Activated T-cell treated with anti-CD3 and anti-CD28 coated beads, Interleukin-2, amount 50 U/mL, for 48 hours (primary cell): ENCODE data around the gene SLCO2B1.

Source experiments
- DNase-seq, 2 experiments: peaks; one replicate each; pipeline ENCODE4 v3.0.0-alpha.2; 2020

SLCO2B1 gene

DNA sequence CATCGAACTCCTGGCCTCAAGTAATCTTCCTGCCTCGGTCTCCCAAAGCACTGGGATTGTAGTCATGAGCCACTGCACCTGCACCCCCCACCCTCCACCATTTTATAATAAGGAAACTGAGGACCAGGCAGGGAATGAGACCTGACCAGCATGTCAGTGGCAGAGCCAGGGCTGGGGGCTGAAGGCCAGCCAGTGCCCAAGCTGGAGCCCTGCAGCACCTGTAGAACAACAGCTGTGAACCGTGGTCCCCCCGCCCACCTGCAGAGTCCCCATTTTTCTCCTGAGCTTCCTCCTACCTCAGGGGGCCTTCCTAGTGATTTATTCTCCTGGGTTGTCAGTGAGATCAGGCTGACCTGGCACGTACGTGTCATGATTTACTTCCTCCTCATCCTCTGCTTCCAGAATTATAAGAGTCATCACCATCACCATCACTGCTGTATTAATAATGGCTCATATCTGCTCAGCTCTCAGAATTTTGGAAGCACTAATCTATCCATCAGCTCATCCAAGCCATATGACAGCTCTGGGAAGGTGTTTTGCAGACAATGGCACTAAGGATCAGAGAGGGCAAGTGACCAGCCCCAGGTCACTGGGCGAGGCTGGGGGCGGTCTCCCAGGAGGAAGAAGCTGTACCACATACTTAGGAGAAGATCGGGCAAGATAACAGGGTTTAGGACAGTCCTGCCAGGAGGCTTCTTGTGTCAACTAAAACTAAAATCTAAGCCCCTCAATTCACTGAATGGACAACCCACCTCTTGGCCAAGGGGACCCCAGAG is 5.5 kb upstream of the SLCO2B1 start:
- DNase-seq, result no peak

DNA sequence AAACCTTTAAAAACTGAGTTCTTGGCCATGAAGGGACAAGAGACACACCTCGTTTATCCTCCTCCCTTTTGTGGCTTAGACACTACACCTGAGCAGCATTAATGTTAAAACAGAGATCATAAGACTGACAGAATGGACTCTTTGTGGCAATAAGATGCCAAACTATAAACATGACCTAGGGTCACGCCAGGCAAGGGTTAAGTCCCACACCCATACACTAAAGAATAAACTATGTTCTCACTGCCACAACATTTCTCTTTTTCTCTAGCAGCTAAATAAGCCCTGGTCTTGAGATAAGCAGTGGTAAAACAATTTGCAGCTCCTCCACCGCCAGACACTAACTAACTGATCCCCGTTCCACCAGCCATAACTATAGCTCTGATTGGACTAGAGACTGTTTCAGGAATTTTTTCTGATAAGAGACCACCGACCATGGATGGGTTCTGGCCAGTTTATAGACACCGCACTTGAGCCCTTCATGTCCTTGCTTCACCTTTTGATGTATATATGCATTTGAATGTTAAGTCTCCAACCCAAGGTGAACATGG is 4.9 kb upstream of the SLCO2B1 start:
- no peak for DNase-seq

DNA sequence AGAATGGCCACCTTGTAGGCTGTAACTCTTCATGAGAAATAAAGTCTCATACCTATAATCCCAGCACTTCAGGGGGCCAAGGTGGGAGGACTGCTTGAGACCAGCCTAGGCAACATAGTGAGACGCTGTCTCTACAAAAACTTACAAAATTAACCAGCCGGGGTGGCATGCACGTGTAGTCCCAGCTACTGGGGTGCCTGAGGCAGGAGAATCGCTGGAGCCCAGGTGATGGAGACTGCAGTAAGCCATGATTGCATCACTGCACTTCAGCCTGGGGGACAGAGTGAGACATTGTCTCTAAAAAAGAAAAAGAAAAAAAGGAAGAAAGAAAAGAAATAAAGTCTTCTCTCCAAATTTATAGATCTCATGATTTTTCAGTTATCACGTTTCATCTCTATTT is 4.2 kb upstream of the SLCO2B1 start:
- no peak for DNase-seq

DNA sequence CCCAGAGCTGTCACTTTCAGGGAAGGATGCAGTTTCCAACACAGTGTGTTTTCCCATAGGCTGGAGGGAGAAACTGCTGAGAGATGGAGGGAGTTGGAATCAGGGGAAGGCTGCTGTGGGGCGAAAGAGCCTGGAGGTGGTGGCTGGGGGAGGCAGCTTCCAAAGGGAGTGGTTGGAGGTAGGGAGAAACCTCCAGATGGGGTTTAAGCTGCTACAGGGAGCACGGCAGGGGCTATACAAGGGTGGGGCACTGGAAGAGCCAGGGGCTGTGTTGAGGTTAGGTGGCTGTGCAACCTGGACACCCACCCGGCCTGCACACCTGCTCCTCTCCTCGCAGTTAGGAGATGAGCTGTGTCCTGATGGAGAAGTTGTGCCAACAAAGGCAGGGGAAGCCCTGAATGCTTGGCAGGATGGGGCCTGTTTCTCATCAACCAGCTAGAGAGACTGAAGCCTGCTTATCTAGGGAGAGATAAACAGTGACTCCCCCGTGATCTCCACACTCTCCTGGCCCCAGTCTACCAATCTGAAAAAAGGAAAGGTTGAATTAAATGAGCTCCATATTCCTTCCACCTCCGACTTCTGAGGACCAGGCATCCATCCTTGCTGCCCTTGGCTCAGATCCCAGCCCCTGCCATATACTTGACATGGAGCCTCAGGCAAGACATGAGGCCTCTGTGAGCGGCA is 3.6 kb upstream of the SLCO2B1 start:
- no peak for DNase-seq

DNA sequence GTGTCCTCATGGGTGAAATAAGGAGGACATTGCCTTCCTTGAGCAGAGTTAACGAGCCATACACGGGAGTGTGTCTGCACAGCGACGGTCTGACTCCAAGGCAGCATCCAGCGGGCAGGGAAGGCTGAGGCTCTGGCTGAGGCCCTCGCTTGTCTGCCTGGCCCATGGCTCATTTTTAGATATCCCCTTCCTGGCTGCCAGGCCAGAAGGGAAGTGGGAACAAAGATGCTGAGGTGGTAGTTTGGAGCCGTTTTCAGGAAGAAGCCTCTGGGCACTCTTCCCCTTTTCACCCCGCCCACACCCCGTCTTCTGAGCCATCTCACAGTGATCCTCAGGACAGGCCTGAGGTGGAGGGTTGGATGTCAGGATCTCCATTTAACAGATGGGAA is 3.0 kb upstream of the SLCO2B1 start:
- no peak for DNase-seq

DNA sequence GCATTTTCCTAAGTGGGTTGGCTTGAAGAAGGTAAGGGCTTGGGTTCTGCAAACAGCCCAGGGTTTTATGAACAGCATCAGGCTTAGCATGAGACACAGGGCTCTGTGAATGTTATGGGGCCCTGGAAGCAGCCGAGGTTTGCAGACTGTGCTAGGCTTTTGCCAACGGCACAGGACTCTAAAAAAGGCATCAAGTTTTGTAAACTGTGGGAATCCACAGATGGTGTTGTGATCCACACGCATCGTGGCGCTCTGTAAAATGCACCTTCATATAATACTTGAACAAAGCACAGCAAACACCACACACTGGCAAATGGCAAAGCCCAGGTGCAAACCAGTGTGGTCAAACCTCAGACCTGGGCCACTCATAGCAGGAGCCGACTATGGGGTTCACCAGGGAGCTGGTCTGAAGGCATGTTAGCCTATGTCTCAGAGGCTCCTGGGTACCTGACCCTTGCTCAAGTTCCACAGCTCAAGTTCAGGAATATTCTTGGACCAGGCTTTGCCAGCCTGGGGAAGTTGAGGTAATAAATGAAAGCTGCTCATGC is 2.4 kb upstream of the SLCO2B1 start:
- DNase-seq, result peak in 1 of 2 experiments; percentile 23

DNA sequence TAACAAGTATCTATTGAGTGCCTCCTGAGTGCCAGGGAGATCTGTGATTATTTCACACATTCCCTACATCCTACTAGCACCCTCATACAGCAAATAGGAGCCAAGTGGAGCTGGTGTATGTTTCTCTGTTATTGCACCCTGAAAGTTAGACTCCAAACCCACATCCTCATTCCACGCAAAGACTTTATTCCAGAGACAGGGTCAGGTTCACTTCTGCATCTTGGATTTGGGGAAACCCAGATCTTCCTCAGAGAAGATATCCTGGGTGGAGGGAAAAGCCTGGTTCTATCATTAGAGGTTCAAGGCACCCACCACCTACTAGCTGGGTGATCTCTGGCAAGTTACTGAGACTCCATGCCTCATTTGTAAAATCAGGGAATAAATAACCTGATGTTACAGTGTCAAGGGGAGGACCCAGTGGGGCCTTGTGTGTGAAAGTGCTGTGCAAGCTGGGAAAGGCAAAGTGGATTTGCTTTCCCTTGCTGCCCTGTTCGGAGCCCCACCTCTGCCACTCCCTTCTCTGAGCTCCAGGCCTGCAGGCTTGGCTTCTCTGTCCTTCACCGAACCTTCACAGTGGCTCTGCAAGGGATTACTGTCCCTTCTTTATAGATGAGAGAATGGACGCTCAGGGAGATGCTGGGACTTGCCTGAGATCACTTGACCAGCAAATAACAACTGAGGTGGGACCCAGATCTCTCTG is 991 bp upstream of the SLCO2B1 start:
- DNase-seq, result no peak

DNA sequence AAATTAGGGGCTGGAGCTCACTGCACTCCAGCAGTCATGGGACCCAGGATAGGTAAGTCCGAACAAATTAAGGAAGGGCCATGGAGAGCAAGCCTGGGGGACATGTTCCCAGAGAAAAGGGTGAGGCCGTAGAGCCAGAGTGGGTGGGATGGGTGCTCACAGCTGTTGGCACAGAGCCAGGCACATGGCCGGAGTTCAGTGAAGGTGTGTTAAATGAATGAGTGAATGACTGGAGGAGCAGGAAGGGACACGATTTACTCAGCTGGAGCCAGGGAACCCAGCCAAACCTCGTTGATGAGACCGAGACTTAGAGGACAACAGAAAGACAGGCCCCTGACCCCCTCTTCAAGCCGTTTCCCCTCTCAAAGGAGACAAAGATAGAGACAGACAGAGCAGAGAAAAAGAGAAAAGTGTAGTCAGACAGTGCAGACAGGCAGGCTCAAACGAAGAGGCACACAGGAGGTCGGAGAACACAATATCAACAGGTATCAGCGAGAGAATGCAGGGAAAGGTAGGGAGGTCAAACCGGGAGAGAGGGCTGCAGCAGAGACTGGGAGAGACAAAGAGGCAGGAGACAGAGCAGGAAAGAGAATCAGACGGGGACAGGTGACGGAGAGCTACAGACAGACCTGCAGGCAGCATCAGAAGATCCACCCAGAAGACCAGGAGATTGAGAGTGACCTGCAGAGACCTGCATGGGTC is 590 bp downstream of the SLCO2B1 start:
- no peak for DNase-seq

DNA sequence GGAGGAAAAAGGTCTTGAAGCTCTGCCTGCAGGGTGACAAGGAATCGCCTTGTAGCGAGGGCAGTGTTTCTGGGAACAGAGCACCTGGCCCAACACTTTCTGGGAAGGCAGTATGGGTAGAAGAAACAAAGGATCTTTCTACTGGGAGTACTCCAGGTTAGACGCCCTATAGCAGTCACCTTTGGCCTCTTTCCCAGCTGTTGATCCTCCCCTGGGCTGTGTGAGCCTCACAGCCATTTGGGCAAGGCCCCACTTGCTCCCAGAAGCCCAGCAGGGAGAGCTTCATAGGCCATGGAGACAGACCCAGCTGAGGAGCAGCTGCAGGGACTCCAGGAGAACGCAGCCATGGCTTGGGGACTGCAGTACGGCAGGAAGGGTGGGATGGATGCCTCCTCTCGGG is 1.2 kb downstream of the SLCO2B1 start:
- no peak for DNase-seq

DNA sequence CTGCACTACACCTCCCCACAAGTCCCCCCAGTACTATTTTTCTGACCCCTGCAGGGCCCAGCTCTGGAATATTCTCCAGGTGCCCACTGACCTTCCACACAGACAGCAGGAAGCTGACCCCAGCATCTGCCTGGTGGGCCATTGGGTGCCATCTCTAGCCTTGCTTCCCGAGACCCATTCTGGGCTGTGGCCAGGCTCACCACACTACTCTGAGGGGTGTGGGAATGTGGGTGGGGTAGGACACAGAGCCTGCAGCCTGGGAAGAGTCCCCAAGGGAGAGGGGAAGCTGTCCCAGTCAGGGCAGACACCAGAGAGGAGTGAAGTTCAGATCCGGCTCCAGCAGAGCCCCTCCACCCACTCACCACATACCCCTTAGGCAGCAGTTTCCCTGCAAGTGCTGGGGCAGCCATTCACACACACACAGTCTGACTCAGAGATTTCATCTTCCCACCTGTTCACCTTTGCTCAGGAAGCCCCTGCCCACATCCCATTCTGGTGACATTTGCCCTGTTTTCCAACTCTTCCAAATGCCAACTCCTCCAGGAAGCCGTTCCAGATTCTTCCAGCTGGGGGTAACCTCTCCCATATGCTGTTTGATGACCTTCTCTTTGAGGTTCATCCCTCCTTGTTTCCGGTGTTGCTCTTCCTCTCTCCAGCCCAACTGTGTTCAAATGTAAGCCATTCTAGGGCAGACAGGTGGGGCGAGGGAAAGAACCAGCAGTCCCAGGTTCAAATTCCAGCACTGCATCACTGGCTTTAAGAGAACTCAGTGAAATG is 1.9 kb downstream of the SLCO2B1 start:
- DNase-seq, result no peak

DNA sequence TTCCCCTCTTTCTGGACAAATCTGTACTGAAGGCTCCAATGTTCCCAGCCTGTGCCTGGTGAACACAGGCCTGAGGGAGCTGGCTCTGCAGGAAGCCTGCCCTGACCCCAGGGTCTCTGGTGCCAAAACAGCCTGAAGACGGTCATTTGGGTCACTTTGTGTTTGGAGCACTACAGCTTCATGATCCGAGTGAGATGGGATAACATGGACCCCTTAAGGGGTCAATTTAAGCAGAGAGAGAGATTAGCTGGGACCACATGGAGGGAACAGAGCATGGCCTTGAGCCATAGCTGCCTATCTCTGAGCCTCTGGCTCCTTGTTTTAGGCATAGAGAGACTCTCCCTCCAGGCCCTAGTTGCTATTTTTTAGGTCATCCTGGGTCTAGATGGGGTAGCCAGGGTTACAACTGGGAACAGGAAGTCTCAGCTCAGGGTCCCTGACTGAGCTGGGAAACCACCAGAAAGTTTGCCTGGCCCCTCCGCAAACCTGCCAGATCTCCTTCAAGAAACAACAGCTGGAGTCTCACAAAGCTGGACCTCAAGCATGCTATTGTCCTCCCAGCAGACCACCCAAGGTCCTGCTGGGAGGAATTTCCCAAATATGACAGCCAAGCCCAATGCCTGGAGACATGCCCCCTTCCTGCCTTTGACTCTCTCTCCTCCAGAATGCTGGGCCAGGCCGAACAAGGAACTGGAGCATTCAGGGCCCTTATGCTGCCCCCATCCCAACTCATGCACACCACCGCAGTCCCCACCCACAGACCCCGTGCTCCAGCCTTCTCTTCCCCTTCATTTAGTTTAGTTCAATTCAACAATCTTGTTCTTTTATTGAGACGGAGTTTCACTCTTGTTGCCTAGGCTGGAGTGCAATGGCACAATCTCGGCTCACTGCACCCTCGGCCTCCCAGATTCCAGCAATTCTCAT is 4.0 kb downstream of the SLCO2B1 start:
- DNase-seq, result no peak

DNA sequence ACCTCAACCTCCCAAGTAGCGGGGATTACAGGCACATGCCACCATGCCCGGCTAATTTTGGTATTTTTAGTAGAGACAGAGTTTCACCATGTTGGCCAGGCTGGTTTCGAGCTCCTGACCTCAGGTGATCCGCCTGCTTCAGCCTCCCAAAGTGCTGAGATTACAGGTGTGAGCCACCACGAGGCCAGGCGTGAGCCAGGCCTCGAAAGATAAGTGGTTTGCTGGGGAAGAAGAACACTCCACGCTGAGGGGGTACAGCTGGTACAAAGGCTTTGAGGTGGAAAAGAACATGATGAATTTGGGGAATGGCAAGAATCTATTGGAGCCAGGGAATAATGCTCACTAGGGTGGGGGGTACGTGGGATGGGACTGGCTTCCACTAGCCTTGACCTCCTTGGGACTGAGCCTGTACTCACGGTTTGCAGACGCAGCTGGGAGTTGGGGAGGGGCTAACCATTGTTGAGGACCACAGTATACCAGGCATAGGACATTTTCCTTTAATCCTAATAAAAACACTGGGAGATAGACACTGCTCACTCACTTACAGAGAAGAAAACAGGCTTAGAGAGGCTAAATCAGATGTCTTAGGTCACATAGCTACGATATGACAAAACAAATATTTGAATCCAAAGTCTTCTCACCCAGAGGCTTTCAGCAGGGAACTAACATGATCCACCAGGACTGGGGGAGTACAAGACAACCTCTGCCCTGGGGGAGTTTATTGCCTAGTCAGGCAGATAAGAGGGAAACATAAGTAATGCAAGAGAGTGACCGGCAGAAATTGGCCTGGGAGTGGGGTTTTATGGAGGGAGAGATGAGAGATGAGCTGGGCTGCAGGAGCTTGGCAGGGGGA is 4.9 kb downstream of the SLCO2B1 start:
- no peak for DNase-seq

DNA sequence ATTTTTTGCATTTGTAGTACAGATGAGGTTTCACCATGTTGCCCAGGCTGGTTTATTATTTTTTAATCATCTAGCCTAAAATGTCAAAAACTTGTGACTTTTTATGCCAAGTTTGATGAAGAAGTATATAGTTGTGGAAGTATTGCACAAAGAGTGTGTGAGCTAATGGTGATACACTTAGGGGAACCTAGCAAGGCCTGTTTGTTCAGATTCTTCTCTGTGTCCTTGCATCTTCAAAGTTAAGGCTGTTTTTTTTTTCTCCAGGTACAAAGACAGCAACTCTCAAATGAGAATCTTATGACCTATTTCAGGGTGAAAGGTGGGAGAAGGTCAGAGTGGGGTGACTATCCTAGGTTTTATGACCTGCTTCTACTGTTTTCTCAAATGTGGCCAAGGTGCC is 7.3 kb downstream of the SLCO2B1 start:
- no peak for DNase-seq

DNA sequence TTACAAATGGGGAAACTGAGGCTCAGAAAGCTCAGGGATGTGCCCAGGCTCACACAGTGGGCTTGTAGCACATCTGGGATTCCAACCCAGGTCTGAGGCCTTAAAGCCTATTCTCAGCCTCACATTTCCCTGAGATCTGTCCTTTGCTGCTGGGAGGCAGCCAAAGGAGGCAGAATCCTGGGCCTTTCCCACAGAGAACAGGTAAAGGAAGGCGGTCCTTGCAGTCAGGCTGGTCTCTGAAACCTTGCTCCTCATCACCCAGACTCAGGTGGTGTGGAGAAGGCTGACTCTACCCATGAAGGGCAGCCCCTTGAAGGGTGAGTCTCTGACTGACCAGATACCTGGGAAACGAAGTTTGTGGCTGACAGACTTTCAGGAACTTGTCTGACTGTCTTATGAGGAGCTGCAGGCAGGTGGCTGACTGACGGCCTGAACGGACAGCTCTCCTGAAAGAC is 7.8 kb downstream of the SLCO2B1 start:
- DNase-seq, result no peak

DNA sequence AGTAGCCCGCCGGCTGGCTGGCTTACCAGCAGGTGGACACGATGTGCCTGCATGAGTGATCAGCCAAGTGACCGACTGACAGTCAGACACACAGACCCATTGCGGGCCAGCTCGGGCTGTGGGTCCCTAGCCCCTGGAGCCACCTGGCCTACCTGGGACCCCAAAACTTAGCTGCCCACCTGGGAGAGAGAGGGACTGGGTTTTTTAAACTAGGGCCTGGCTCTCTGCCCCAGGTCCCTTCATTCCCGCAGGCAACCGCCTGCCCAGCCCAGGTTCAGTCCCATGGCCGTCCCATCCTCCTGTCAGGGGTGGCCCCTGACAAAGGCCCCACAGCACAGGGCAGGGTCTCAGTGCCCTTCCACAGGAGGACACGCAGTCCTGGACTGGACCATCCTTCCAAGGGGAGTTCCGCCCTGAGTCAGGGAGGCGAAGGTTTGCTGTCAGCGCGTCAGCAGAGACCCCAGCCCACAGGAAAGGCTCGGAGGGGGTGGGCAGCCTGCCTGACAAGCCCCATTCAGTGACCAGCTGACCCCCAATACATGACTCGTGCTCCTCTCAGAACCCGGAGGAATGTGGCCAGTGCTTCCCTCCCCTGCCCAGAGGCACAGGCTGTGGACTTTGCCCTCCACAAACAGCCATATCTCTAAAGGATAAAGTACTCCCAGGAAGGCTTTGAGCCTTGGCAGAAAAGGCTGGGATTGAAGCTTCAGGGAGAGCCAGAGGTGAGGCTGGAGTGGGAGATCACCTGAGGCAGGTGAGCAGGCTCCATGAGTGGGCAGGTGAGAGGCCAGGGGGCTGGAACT is 8.4 kb downstream of the SLCO2B1 start:
- no peak for DNase-seq

DNA sequence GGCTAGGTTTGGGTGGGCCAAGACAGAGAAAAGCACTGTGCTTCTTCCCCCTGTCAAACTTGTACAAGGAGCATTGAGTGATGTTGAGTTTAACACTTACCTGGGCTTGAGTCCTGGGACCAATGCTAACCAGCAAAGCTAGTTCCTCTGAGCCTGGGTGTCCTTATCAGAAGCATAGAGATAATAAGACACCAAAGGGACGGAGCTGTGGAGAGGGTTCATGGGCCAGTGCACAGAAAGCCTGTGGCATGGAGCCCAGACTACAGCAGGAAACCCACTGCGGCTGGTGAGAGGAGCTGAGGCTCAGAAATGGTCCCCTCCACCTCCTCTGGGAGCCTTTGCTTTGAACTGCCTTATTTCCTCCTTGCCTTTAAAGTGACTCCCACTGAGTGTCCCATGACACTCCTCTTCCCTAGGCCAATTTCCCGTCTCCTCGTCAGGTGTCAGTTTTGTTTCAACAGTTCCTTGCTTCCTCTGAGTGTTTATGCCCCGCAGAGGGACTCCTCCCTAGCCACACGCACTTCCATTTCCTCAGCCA is 9.4 kb downstream of the SLCO2B1 start:
- no peak for DNase-seq

DNA sequence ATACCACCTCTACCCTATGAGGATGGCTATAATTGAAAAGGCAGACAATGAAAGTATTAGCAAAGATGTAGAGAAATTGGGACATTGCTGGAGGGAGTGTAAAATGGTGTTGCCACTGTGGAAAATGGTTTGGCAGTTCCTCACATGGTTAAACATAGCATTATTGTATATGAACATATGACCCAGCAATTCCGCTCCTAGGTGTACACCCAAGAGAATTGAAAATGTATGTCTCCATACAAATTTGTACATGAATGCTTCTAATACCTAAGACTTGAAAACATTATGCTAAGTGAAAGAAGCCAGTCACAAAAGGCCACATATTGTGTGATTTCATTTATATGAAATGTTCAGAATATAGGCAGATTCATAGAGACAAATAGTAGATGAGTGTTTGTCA is 10.0 kb downstream of the SLCO2B1 start:
- DNase-seq, result no peak

DNA sequence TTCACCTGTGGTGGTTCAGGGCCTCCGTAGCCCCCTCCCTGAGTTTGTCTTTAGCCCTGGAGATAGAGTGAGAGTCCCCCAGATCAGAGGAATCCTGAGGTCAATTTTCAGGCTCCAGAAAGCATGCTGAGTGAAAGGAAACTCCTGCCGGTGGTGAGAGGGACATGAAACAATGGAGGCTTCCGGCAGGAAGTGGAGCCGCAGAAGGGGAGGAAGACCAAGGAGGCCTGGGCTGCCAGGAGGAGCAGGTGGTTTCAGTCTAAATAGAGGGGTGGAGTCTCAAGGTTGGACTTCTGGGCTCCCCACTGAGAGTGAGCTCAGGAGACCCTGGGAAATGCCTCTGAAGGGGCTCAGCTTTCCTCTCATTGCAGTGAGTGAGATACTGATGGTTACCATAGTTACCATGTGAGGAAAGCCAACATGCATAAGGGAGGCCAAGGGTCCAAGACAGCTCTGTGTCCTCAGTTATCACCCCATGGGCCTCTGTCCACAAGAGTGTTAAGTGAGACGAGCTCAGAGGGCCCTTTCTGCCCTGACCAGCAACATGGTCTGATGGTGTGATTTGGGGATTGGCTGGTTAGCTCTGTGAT is 10.7 kb downstream of the SLCO2B1 start:
- DNase-seq, result no peak
